GM10248 (cell line): ENCODE results near the gene VASN.
"Not testable (repeated sequence)": the region's sequence is repeated elsewhere in the genome, so short reads cannot be mapped to it uniquely, and the experiment has no call there.

ENCODE experiments used
- CTCF ChIA-PET: fragments of 300-600 bp; sonication (Branson Sonifier 250); formaldehyde crosslinking; extraction: SDS; loops from one replicate; lab custom pipeline; 2021; ENCODE audit warnings: antibody characterized with exemption; lab: Yijun Ruan, JAX
- POLR2A ChIA-PET: fragments of 350-650 bp; sonication (Branson Sonifier 250); formaldehyde crosslinking; extraction: SDS; loops from one replicate; lab custom pipeline; 2020; ENCODE audit warnings: antibody characterized with exemption; lab: Yijun Ruan, JAX
- DNase-seq: peaks from one replicate; pipeline ENCODE4 v3.0.0; 2012; ENCODE audit errors: extremely low spot score
- CTCF ChIP-seq: IDR thresholded peaks from 2 replicates; pipeline ENCODE4 v1.5.1; 2012; ENCODE audit warnings: mild to moderate bottlenecking, low read depth; ENCODE audit errors: extremely low read depth, missing control alignments, control extremely low read depth

The VASN gene

GRCh38 chr16:4393240-4393600, 21.6 kb downstream of the VASN start:
- no peak for TF ChIP-seq CTCF
- DNase-seq, result no peak
- POLR2A ChIA-PET, result no interaction called here
- CTCF ChIA-PET, result interaction anchor here (0.8 to 8.3 kb wide), 3 partner anchors 10 to 40 kb away, joined by 3 to 100 read pairs (median 8); no protein-coding TSS in a partner anchor

GRCh38 chr16:4393850-4394249, 22.2 kb downstream of the VASN start:
- DNase-seq, POLR2A ChIA-PET: not testable (repeated sequence)
- CTCF ChIA-PET, result interaction anchor here (0.8 to 8.3 kb wide), 2 partner anchors 9 to 41 kb away, joined by 3 to 100 read pairs; no protein-coding TSS in a partner anchor

- TF ChIP-seq CTCF, result no peak
- CTCF ChIA-PET, result interaction anchor here (0.9 to 1.8 kb wide), 3 partner anchors 8 to 106 kb away, joined by 3 to 7 read pairs (median 3); no protein-coding TSS in a partner anchor
Observed at GRCh38 chr16:4395055-4395726, 23.5 kb downstream of the VASN start.

GRCh38 chr16:4399001-4399730, 27.5 kb downstream of the VASN start:
- CTCF ChIA-PET, result interaction anchor here (5.0 to 7.4 kb wide), 3 partner anchors 9 to 70 kb away, joined by 25 to 100 read pairs (median 64); no protein-coding TSS in a partner anchor
- no peak for DNase-seq
- no peak for TF ChIP-seq CTCF
- POLR2A ChIA-PET, result no interaction called here

More at GRCh38 chr16:4395055-4395726, 23.5 kb downstream of the VASN start:
- POLR2A ChIA-PET, result no interaction called here
- no peak for DNase-seq

- ChIA-PET CTCF (interaction anchor here (1.0 to 7.4 kb wide), 9 partner anchors 9 to 462 kb away, joined by 3 to 100 read pairs (median 25); partner anchors contain the start of gene CORO7), POLR2A (no interaction called here)
- TF ChIP-seq CTCF, result no peak
- no peak for DNase-seq
Observed at GRCh38 chr16:4401094-4401501, 29.4 kb downstream of the VASN start.

GRCh38 chr16:4401510-4401909, 29.9 kb downstream of the VASN start:
- POLR2A ChIA-PET, result no interaction called here
- no peak for DNase-seq
- TF ChIP-seq CTCF, result no peak
- CTCF ChIA-PET, result interaction anchor here (0.8 to 7.4 kb wide), 20 partner anchors 8 to 431 kb away, joined by 3 to 100 read pairs (median 8); partner anchors contain the start of genes CORO7, DNAAF8 and PAM16
